HEK293 (cell line): ENCODE results near the gene TMIGD1.
A peak's percentile ranks its signal among the peaks of the same experiment; 100 is the strongest.

ENCODE experiments used
- CTCF ChIA-PET: fragments of 350-600 bp; formaldehyde crosslinking; extraction: SDS; loops from one replicate; lab custom pipeline; 2021; ENCODE audit warnings: antibody characterized with exemption; lab: Yijun Ruan, JAX
- POLR2A ChIA-PET: fragments of 300-600 bp; formaldehyde crosslinking; extraction: SDS; loops from one replicate; lab custom pipeline; 2020; ENCODE audit warnings: antibody characterized with exemption, inconsistent platforms; lab: Yijun Ruan, JAX
- H3K27ac ChIP-seq: fragments of 200-500 bp; sonication (Bioruptor generic); 2 replicates; pipeline ENCODE4 v1.5.1; 2014; ENCODE audit warnings: low read depth, low read length, control low read depth, inconsistent platforms; ENCODE audit errors: extremely low read depth
- H3K36me3 ChIP-seq, 2 experiments: fragments of 200-500 bp in 1 of 2; sonication (Bioruptor generic) in 1 of 2; 1 replicate in 1 of 2; 2 replicates in 1 of 2; pipeline ENCODE4 v1.5.1; 2014 to 2017; ENCODE audit warnings: inconsistent platforms in 2 of 2, low read length in 2 of 2; ENCODE audit not compliant: control insufficient read depth in 2 of 2, insufficient read depth in 1 of 2
- H3K4me1 ChIP-seq: fragments of 200-500 bp; sonication (Bioruptor generic); 2 replicates; pipeline ENCODE4 v1.5.1; 2014; ENCODE audit warnings: mild to moderate bottlenecking, low read length, inconsistent platforms; ENCODE audit not compliant: control insufficient read depth, insufficient read depth
- H3K4me3 ChIP-seq: 2 replicates; pipeline ENCODE4 v1.5.1; 2011; ENCODE audit warnings: low read depth, mild to moderate bottlenecking, control low read depth, low read length, moderate library complexity
- H3K9me3 ChIP-seq: fragments of 200-500 bp; sonication (Bioruptor generic); 2 replicates; pipeline ENCODE4 v1.5.1; 2014; ENCODE audit warnings: low read depth, low read length, inconsistent platforms; ENCODE audit not compliant: control insufficient read depth, insufficient read depth
- EGR2 ChIP-seq: fragments of 450-650 bp; formaldehyde crosslinking; IDR thresholded peaks from 2 replicates; pipeline ENCODE4 v1.5.1; 2016; ENCODE audit warnings: low read depth, missing biosample characterization, missing genetic modification characterization
- FEZF1 ChIP-seq: fragments of 450-650 bp; formaldehyde crosslinking; IDR thresholded peaks from 2 replicates; pipeline ENCODE4 v1.5.1; 2016; ENCODE audit warnings: missing biosample characterization, missing genetic modification characterization
- GLI2 ChIP-seq: fragments of 450-650 bp; formaldehyde crosslinking; IDR thresholded peaks from 2 replicates; pipeline ENCODE4; 2017; ENCODE audit warnings: missing biosample characterization, missing genetic modification characterization, low read depth, borderline replicate concordance
- GLIS1 ChIP-seq: fragments of 450-650 bp; formaldehyde crosslinking; IDR thresholded peaks from 2 replicates; pipeline ENCODE4 v1.5.1; 2016; ENCODE audit warnings: missing biosample characterization, missing genetic modification characterization
- KLF1 ChIP-seq: fragments of 450-650 bp; formaldehyde crosslinking; IDR thresholded peaks from 2 replicates; pipeline ENCODE4 v1.5.1; 2016; ENCODE audit warnings: missing biosample characterization, missing genetic modification characterization
- KLF9 ChIP-seq: fragments of 450-650 bp; formaldehyde crosslinking; IDR thresholded peaks from 2 replicates; pipeline ENCODE4 v1.5.1; 2016; ENCODE audit warnings: missing biosample characterization, missing genetic modification characterization, low read depth
- RBAK ChIP-seq: fragments of 450-650 bp; formaldehyde crosslinking; IDR thresholded peaks from 2 replicates; pipeline ENCODE4 v1.5.1; 2016; ENCODE audit warnings: missing biosample characterization, missing genetic modification characterization
- SCRT2 ChIP-seq: fragments of 450-650 bp; formaldehyde crosslinking; IDR thresholded peaks from 2 replicates; pipeline ENCODE4 v1.5.1; 2016; ENCODE audit warnings: missing biosample characterization, missing genetic modification characterization
- SP7 ChIP-seq: fragments of 450-650 bp; formaldehyde crosslinking; IDR thresholded peaks from 2 replicates; pipeline ENCODE4 v1.5.1; 2016; ENCODE audit warnings: missing biosample characterization, missing genetic modification characterization
- ZBTB48 ChIP-seq: fragments of 450-650 bp; formaldehyde crosslinking; IDR thresholded peaks from 2 replicates; pipeline ENCODE4 v1.5.1; 2016; ENCODE audit warnings: missing biosample characterization, missing genetic modification characterization
- ZEB2 ChIP-seq: fragments of 450-650 bp; formaldehyde crosslinking; IDR thresholded peaks from 2 replicates; pipeline ENCODE4 v1.5.1; 2016; ENCODE audit warnings: missing biosample characterization, missing genetic modification characterization
- ZNF24 ChIP-seq: fragments of 450-650 bp; formaldehyde crosslinking; IDR thresholded peaks from 2 replicates; pipeline ENCODE4 v1.5.1; 2016; ENCODE audit warnings: missing biosample characterization, missing genetic modification characterization
- ZNF473 ChIP-seq: fragments of 450-650 bp; formaldehyde crosslinking; IDR thresholded peaks from 2 replicates; pipeline ENCODE4 v1.5.1; 2017; ENCODE audit warnings: missing biosample characterization, missing genetic modification characterization
- ZNF501 ChIP-seq: fragments of 450-650 bp; formaldehyde crosslinking; IDR thresholded peaks from 2 replicates; pipeline ENCODE4 v1.5.1; 2016; ENCODE audit warnings: missing biosample characterization, missing genetic modification characterization
- ZNF529 ChIP-seq: fragments of 450-650 bp; formaldehyde crosslinking; IDR thresholded peaks from 2 replicates; pipeline ENCODE4 v1.5.1; 2017; ENCODE audit warnings: missing genetic modification characterization, missing biosample characterization; ENCODE audit not compliant: insufficient replicate concordance
- ZNF530 ChIP-seq: fragments of 450-650 bp; formaldehyde crosslinking; IDR thresholded peaks from 2 replicates; pipeline ENCODE4 v1.5.1; 2016; ENCODE audit warnings: low read depth, missing biosample characterization, missing genetic modification characterization
- ZNF558 ChIP-seq: fragments of 450-650 bp; formaldehyde crosslinking; IDR thresholded peaks from 2 replicates; pipeline ENCODE4 v1.5.1; 2016; ENCODE audit warnings: missing biosample characterization, missing genetic modification characterization
- ZNF560 ChIP-seq: fragments of 450-650 bp; formaldehyde crosslinking; IDR thresholded peaks from 2 replicates; pipeline ENCODE4 v1.5.1; 2017; ENCODE audit warnings: missing biosample characterization, missing genetic modification characterization, borderline replicate concordance
- ZNF596 ChIP-seq: fragments of 450-650 bp; IDR thresholded peaks from 2 replicates; pipeline ENCODE4 v1.5.0; 2018; ENCODE audit warnings: missing biosample characterization, mild to moderate bottlenecking, missing genetic modification characterization, moderate library complexity
- ZNF747 ChIP-seq: fragments of 450-650 bp; formaldehyde crosslinking; IDR thresholded peaks from 2 replicates; pipeline ENCODE4 v1.5.1; 2016; ENCODE audit warnings: missing biosample characterization, missing genetic modification characterization
- ZNF792 ChIP-seq: fragments of 450-650 bp; formaldehyde crosslinking; IDR thresholded peaks from 2 replicates; pipeline ENCODE4 v1.5.1; 2016; ENCODE audit warnings: missing biosample characterization, missing genetic modification characterization
- ZNF843 ChIP-seq: fragments of 450-650 bp; formaldehyde crosslinking; IDR thresholded peaks from 2 replicates; pipeline ENCODE4 v1.5.1; 2016; ENCODE audit warnings: missing biosample characterization, missing genetic modification characterization
- ZSCAN30 ChIP-seq: fragments of 450-650 bp; IDR thresholded peaks from 2 replicates; pipeline ENCODE4 v1.5.1; 2018; ENCODE audit warnings: missing biosample characterization, mild to moderate bottlenecking, missing genetic modification characterization, moderate library complexity
- TF ChIP-seq, protein P1 (sequence below): fragments of 450-650 bp; formaldehyde crosslinking; IDR thresholded peaks from 2 replicates; pipeline ENCODE4 v1.5.1; 2016; ENCODE audit warnings: missing biosample characterization, missing genetic modification characterization
- TF ChIP-seq, protein P2 (sequence below): fragments of 450-650 bp; formaldehyde crosslinking; conservative IDR thresholded peaks from 2 replicates; pipeline ENCODE4 v1.5.1; 2016; ENCODE audit warnings: low read depth, missing biosample characterization, missing genetic modification characterization

Gene TMIGD1

DNA sequence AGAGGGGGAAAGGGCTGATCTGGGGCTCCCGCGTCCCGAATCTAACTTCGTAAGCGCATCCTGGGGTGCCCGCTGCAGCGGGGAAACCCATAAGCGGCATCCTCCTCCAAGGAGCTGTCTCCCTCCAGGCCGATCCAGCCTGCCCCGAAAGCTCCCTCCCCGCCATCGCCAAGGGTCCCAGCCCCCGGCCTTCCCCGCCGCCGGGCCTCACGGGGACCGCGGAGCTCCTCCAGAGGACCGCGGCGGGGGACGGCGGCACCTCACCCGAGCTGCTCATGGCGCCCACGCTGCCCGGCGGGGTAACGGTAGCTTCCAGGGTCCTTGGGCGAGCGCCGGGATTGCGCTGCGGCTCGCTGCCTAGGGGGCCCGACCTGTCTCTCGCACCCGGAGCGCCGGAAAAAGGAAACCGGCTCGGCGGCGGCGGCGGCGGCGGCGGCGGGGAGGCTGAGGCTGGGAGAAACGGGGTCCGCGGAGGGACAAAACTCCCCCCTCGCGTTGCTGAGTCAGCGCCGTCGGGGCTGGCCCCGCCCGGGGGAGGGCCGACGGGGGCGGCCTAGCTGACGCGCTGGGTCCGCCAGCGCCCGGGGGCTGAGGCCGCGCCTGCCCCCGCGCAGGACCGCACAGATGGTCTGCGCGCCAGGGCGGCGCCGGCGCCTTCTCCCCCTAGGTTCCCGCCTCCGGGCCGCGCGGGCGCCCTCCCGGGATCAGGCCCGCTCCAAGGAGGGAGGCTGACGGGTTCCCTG, 42.1 kb downstream of the TMIGD1 start, which contains the start of gene BLMH (continued):
- TF ChIP-seq ZNF529 (tag by site-specific recombination), result no peak
- no peak for TF ChIP-seq ZNF530 (tag by site-specific recombination)
- no peak for TF ChIP-seq KLF1 (tag by site-specific recombination)
- no peak for TF ChIP-seq ZNF473
- no peak for TF ChIP-seq FEZF1 (tag by site-specific recombination)
- TF ChIP-seq SP7, result peak; percentile 24; the same call in 1 of the 2 replicates
- TF ChIP-seq SCRT2, result no peak
- TF ChIP-seq ZSCAN30, result peak; percentile 81
- TF ChIP-seq GLI2 (tag by site-specific recombination), result no peak
- TF ChIP-seq ZNF747 (tag by site-specific recombination), result no peak

GRCh38 chr17:30290696-30291542, 42.9 kb downstream of the TMIGD1 start:
- Histone ChIP-seq H3K4me3 (peak overlapping the region; percentile 88), H3K4me1 (no peaks in the 10 kb centered on the region; the same call in 1 of the 2 replicates), H3K36me3 (peaks cover 39 to 41% of the 10 kb centered on the region in 2 experiments), H3K9me3 (no peaks in the 10 kb centered on the region), H3K27ac (peak overlapping the region; percentile 85)
- POLR2A ChIA-PET, result interaction anchor here (0.8 to 2.6 kb wide), 13 partner anchors 9 to 533 kb away, joined by 3 to 12 read pairs (median 4); partner anchors contain the start of gene SLC6A4
- CTCF ChIA-PET, result interaction anchor here (0.7 to 2.7 kb wide), 7 partner anchors 10 to 187 kb away, joined by 3 to 26 read pairs (median 5); no protein-coding TSS in a partner anchor
- no peak for TF ChIP-seq ZBTB48 (tag by site-specific recombination)
- no peak for TF ChIP-seq KLF9
- no peak for TF ChIP-seq ZNF530 (tag by site-specific recombination)
- TF ChIP-seq ZNF501 (tag by site-specific recombination), result no peak
- TF ChIP-seq ZNF560 (tag by site-specific recombination), result no peak
- peak; percentile 65; the same call in 1 of the 2 replicates for TF ChIP-seq ZEB2 (tag by site-specific recombination)
- TF ChIP-seq, protein P1, sequence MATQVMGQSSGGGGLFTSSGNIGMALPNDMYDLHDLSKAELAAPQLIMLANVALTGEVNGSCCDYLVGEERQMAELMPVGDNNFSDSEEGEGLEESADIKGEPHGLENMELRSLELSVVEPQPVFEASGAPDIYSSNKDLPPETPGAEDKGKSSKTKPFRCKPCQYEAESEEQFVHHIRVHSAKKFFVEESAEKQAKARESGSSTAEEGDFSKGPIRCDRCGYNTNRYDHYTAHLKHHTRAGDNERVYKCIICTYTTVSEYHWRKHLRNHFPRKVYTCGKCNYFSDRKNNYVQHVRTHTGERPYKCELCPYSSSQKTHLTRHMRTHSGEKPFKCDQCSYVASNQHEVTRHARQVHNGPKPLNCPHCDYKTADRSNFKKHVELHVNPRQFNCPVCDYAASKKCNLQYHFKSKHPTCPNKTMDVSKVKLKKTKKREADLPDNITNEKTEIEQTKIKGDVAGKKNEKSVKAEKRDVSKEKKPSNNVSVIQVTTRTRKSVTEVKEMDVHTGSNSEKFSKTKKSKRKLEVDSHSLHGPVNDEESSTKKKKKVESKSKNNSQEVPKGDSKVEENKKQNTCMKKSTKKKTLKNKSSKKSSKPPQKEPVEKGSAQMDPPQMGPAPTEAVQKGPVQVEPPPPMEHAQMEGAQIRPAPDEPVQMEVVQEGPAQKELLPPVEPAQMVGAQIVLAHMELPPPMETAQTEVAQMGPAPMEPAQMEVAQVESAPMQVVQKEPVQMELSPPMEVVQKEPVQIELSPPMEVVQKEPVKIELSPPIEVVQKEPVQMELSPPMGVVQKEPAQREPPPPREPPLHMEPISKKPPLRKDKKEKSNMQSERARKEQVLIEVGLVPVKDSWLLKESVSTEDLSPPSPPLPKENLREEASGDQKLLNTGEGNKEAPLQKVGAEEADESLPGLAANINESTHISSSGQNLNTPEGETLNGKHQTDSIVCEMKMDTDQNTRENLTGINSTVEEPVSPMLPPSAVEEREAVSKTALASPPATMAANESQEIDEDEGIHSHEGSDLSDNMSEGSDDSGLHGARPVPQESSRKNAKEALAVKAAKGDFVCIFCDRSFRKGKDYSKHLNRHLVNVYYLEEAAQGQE (tag by site-specific recombination), result no peak; the same call in 1 of the 2 replicates
- TF ChIP-seq ZNF596, result no peak
- no peak for TF ChIP-seq RBAK
- no peak for TF ChIP-seq ZNF558
- TF ChIP-seq ZNF792 (tag by site-specific recombination), result no peak
- TF ChIP-seq, protein P2, sequence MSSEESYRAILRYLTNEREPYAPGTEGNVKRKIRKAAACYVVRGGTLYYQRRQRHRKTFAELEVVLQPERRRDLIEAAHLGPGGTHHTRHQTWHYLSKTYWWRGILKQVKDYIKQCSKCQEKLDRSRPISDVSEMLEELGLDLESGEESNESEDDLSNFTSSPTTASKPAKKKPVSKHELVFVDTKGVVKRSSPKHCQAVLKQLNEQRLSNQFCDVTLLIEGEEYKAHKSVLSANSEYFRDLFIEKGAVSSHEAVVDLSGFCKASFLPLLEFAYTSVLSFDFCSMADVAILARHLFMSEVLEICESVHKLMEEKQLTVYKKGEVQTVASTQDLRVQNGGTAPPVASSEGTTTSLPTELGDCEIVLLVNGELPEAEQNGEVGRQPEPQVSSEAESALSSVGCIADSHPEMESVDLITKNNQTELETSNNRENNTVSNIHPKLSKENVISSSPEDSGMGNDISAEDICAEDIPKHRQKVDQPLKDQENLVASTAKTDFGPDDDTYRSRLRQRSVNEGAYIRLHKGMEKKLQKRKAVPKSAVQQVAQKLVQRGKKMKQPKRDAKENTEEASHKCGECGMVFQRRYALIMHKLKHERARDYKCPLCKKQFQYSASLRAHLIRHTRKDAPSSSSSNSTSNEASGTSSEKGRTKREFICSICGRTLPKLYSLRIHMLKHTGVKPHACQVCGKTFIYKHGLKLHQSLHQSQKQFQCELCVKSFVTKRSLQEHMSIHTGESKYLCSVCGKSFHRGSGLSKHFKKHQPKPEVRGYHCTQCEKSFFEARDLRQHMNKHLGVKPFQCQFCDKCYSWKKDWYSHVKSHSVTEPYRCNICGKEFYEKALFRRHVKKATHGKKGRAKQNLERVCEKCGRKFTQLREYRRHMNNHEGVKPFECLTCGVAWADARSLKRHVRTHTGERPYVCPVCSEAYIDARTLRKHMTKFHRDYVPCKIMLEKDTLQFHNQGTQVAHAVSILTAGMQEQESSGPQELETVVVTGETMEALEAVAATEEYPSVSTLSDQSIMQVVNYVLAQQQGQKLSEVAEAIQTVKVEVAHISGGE (tag by site-specific recombination), result no peak
- no peak for TF ChIP-seq ZNF843 (tag by site-specific recombination)
- peak; percentile 57 for TF ChIP-seq GLIS1 (tag by site-specific recombination)
- TF ChIP-seq ZNF24 (tag by site-specific recombination), result 0 out of 2 replicates have a peak, but pooled peaks have one; percentile 26
- TF ChIP-seq EGR2 (tag by site-specific recombination), result 0 out of 2 replicates have a peak, but pooled peaks have one; percentile 4
